OCI-LY1 (cell line): Measurements from ENCODE around the gene SAMD5.

ENCODE experiments used
- H2AFZ ChIP-seq: fragments of 200-600 bp; sonication (generic), shearing (Covaris generic); 2 replicates; pipeline ENCODE4 v1.6.0; 2014; ENCODE audit warnings: antibody characterized with exemption, mild to moderate bottlenecking, low read length
- H3F3A ChIP-seq: fragments of 200-600 bp; sonication (generic), shearing (Covaris generic); 2 replicates; pipeline ENCODE4 v1.6.0; 2014; ENCODE audit warnings: mild to moderate bottlenecking, antibody characterized with exemption, low read length, moderate library complexity; ENCODE audit not compliant: insufficient read depth
- H3K27ac ChIP-seq: fragments of 200-600 bp; sonication (generic); 2 replicates; pipeline ENCODE4 v1.5.1; 2014; ENCODE audit warnings: low read length, mixed run types, mild to moderate bottlenecking, low read depth; ENCODE audit not compliant: poor library complexity, severe bottlenecking
- H3K27me3 ChIP-seq: fragments of 200-600 bp; sonication (generic); 2 replicates; pipeline ENCODE4 v1.6.0; 2014; ENCODE audit warnings: antibody characterized with exemption, mild to moderate bottlenecking, low read length, moderate library complexity; ENCODE audit not compliant: insufficient read depth
- H3K36me3 ChIP-seq: fragments of 200-600 bp; sonication (generic); 2 replicates; pipeline ENCODE4 v1.6.1; 2014; ENCODE audit warnings: mild to moderate bottlenecking, antibody characterized with exemption, low read length, moderate library complexity, mixed read lengths; ENCODE audit not compliant: insufficient read depth
- H3K4me1 ChIP-seq: fragments of 200-600 bp; sonication (generic); 2 replicates; pipeline ENCODE4 v1.5.1; 2014; ENCODE audit warnings: mild to moderate bottlenecking, low read length, moderate library complexity; ENCODE audit not compliant: insufficient read depth, severe bottlenecking
- H3K4me2 ChIP-seq: fragments of 200-600 bp; sonication (generic), shearing (Covaris generic); 2 replicates; pipeline ENCODE4 v1.6.1; 2014; ENCODE audit warnings: low read length
- H3K4me3 ChIP-seq: fragments of 200-600 bp; sonication (generic); 2 replicates; pipeline ENCODE4 v1.5.1; 2014; ENCODE audit warnings: low read length, low read depth, mild to moderate bottlenecking, mixed read lengths; ENCODE audit not compliant: poor library complexity, severe bottlenecking
- H3K79me2 ChIP-seq: fragments of 200-600 bp; shearing (Covaris generic); 2 replicates; pipeline ENCODE4 v1.6.1; 2016; ENCODE audit warnings: mixed run types, low read length, mixed read lengths; ENCODE audit not compliant: insufficient read depth
- H3K9ac ChIP-seq: fragments of 200-600 bp; sonication (generic), shearing (Covaris generic); 2 replicates; pipeline ENCODE4 v1.6.1; 2014; ENCODE audit warnings: mild to moderate bottlenecking, low read length, mixed read lengths
- H3K9me2 ChIP-seq: fragments of 200-600 bp; sonication (generic), shearing (Covaris generic); 2 replicates; pipeline ENCODE4 v1.6.1; 2014; ENCODE audit warnings: low read depth, mild to moderate bottlenecking, low read length, mixed read lengths
- H3K9me3 ChIP-seq: fragments of 200-600 bp; shearing (Covaris generic); 2 replicates; pipeline ENCODE4 v1.6.1; 2014; ENCODE audit warnings: low read length, mixed read lengths
- H4K20me1 ChIP-seq: fragments of 200-600 bp; sonication (generic), shearing (Covaris generic); 2 replicates; pipeline ENCODE4 v1.6.0; 2016; ENCODE audit warnings: mild to moderate bottlenecking, low read length; ENCODE audit not compliant: insufficient read depth
- CTCF ChIP-seq: fragments of 200-600 bp; sonication (generic), shearing (Covaris generic); IDR thresholded peaks from 2 replicates; pipeline ENCODE4 v1.5.1; 2017; ENCODE audit warnings: mild to moderate bottlenecking, antibody characterized with exemption, low read length, moderate library complexity, mixed read lengths
- EZH2 ChIP-seq: fragments of 200-600 bp; sonication (generic), shearing (Covaris generic); IDR thresholded peaks from 2 replicates; pipeline ENCODE4 v1.8.0; 2017; ENCODE audit warnings: borderline replicate concordance, mixed run types, mild to moderate bottlenecking, antibody characterized with exemption, low read length, moderate library complexity, mixed read lengths

Gene SAMD5

GRCh38 chr6:147508042-147508865 lies at the start of gene SAMD5:
TSS of gene SAMD5 (plus strand) at chr6:147508690. CDS start at chr6:147508929, 239 bp downstream.
- no peak for TF ChIP-seq CTCF
- no peak within 1 kb of the TSS for H3K27ac ChIP-seq
- no peak within 1 kb of the TSS for H3K4me2 ChIP-seq

GRCh38 chr6:147459780-147460179 lies 48.7 kb upstream of the SAMD5 start:
- Histone ChIP-seq H3K79me2 (no peaks in the 10 kb centered on the region), H3K9me2 (no peaks in the 10 kb centered on the region), H3F3A (no peaks in the 10 kb centered on the region), H3K4me2 (no peak overlapping the region), H3K27ac (no peak overlapping the region), H3K36me3 (no peaks in the 10 kb centered on the region), H2AFZ (no peak overlapping the region), H3K9ac (no peak overlapping the region), H4K20me1 (no peaks in the 10 kb centered on the region), H3K27me3 (no peaks in the 10 kb centered on the region), H3K4me1 (no peaks in the 10 kb centered on the region), H3K9me3 (no peaks in the 10 kb centered on the region), H3K4me3 (no peak overlapping the region)
- TF ChIP-seq CTCF = no peak
- TF ChIP-seq EZH2 = no peak

More at GRCh38 chr6:147508042-147508865, at the start of gene SAMD5:
- Histone ChIP-seq H3K4me1 (no peaks in the 10 kb centered on the region), H3K9me3 (no peaks in the 10 kb centered on the region), H2AFZ (no peak within 1 kb of the TSS), H3K36me3 (no peaks in the 10 kb centered on the region), H4K20me1 (no peaks in the 10 kb centered on the region), H3K9ac (no peak within 1 kb of the TSS), H3F3A (no peaks in the 10 kb centered on the region), H3K79me2 (no peaks in the 10 kb centered on the region), H3K27me3 (no peaks in the 10 kb centered on the region), H3K4me3 (no peak within 1 kb of the TSS), H3K9me2 (no peaks in the 10 kb centered on the region)

- no peak for TF ChIP-seq EZH2
- no peak for TF ChIP-seq CTCF
- H3K4me1 ChIP-seq = no peaks in the 10 kb centered on the region
Observed at GRCh38 chr6:147463651-147464050, 44.8 kb upstream of the SAMD5 start.

More at GRCh38 chr6:147463651-147464050, 44.8 kb upstream of the SAMD5 start:
- H3K4me2 ChIP-seq = no peak overlapping the region
- no peaks in the 10 kb centered on the region for H3K27me3 ChIP-seq
- H3K9ac ChIP-seq = no peak overlapping the region
- no peak overlapping the region for H2AFZ ChIP-seq
- no peaks in the 10 kb centered on the region for H4K20me1 ChIP-seq
- H3K79me2 ChIP-seq = no peaks in the 10 kb centered on the region
- no peak overlapping the region for H3K4me3 ChIP-seq
- no peak overlapping the region for H3K27ac ChIP-seq
- no peaks in the 10 kb centered on the region for H3K36me3 ChIP-seq
- H3K9me2 ChIP-seq = no peaks in the 10 kb centered on the region
- H3F3A ChIP-seq = no peaks in the 10 kb centered on the region
- no peaks in the 10 kb centered on the region for H3K9me3 ChIP-seq
